Glomerular visceral epithelial cell (primary cell): ENCODE measurements around the gene FAM221A.
A peak's percentile ranks its signal among the peaks of the same experiment; 100 is the strongest.
"Not testable (repeated sequence)": the region's sequence is repeated elsewhere in the genome, so short reads cannot be mapped to it uniquely, and the experiment has no call there.

Experiments used
- DNase-seq: peaks from one replicate; pipeline ENCODE4 v3.0.0-alpha.2; 2016; ENCODE audit errors: extremely low spot score

Gene FAM221A

GRCh38 chr7:23679898-23680413, at the start of gene FAM221A:
FAM221A (plus strand) TSS chr7:23680199; CDS start chr7:23680219, 20 bp downstream.
- DNase-seq: peak; percentile 85

- DNase-seq: no peak
These were observed 46.6 kb upstream of the FAM221A start for GRCh38 chr7:23633417-23633816.

GRCh38 chr7:23645822-23646221, 34.2 kb upstream of the FAM221A start:
- no peak for DNase-seq

GRCh38 chr7:23653942-23654341, 26.1 kb upstream of the FAM221A start:
- no peak for DNase-seq

GRCh38 chr7:23654508-23654907, 25.5 kb upstream of the FAM221A start:
- peak; percentile 2 for DNase-seq

- DNase-seq: no peak
These were observed 24.6 kb upstream of the FAM221A start for GRCh38 chr7:23655433-23655832.

- DNase-seq: no peak
These were observed 21.1 kb upstream of the FAM221A start for GRCh38 chr7:23658831-23659427.

- no peak for DNase-seq
These were observed 18.6 kb upstream of the FAM221A start for GRCh38 chr7:23661385-23661784.

GRCh38 chr7:23662124-23662983, 17.6 kb upstream of the FAM221A start:
- DNase-seq: no peak

- no peak for DNase-seq
These were observed 17.1 kb upstream of the FAM221A start for GRCh38 chr7:23662984-23663313.

- DNase-seq: no peak
These were observed 15.9 kb upstream of the FAM221A start for GRCh38 chr7:23664122-23664521.

GRCh38 chr7:23672033-23672432, 8.0 kb upstream of the FAM221A start:
- DNase-seq: no peak

- peak; percentile 74 for DNase-seq
These were observed 711 bp downstream of the FAM221A start for GRCh38 chr7:23680414-23681405.

GRCh38 chr7:23684041-23684440, 4.0 kb downstream of the FAM221A start:
- not testable (repeated sequence) for DNase-seq

- no peak for DNase-seq
These were observed 5.7 kb downstream of the FAM221A start for GRCh38 chr7:23685731-23686130.

GRCh38 chr7:23687011-23687410, 7.0 kb downstream of the FAM221A start:
- DNase-seq: no peak

- DNase-seq: no peak
These were observed 9.2 kb downstream of the FAM221A start for GRCh38 chr7:23689165-23689564.

GRCh38 chr7:23691320-23691719, 11.3 kb downstream of the FAM221A start:
- no peak for DNase-seq

- DNase-seq: no peak
These were observed 13.2 kb downstream of the FAM221A start for GRCh38 chr7:23693224-23693623.

GRCh38 chr7:23696916-23697441, 17.0 kb downstream of the FAM221A start:
- DNase-seq: peak; percentile 50

GRCh38 chr7:23698822-23699221, 18.8 kb downstream of the FAM221A start:
- DNase-seq: no peak

GRCh38 chr7:23700046-23700445, 20.0 kb downstream of the FAM221A start:
- DNase-seq: no peak
